ENCODE results near the gene GRN. TPM values are rescaled to one million over a fixed set of nuclear protein-coding genes. Genes with fewer than 3 reads are reported as not detected.

Gene GRN
- total and polyA plus RNA-seq, 2 donors (not counting 3 experiments of a cell fraction or from before 2014, with no cell fraction given) = 343 to 1,034 TPM

DNA sequence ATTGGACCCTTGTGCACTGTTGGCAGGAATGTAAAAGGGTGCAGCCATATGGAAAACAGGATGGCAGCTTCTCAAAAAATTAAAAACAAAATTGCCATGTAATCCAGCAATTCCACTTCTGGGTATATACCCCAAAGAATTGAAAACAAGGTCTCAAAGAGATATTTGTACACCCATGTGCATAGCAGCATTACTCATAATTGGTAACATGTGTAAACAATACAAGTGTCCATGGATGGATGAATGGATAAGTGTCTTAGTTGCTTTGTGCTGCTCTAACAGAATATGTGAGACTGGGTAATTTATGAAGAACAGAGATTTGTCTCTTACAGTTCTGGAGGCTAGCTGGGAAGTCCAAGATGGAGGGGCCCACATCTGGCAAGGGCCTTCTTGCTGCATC lies 40.5 kb upstream of the GRN start:
- H3K27me3 ChIP-seq (ENCODE audit: control insufficient read depth in 2 of 2, insufficient read depth in 2 of 2, low read length in 2 of 2) = peaks cover 14 to 19% of the 10 kb centered on the region in 2 experiments
- no peaks in the 10 kb centered on the region for H3K79me2 ChIP-seq (ENCODE audit: control insufficient read depth, insufficient read depth, low read length)
- no TSS peak for BruUV-seq (replicated peaks)
- H3K9me1 ChIP-seq (replicated peaks; ENCODE audit: control insufficient read depth, extremely low read depth, insufficient read depth, low read length) = no peaks in the 10 kb centered on the region
- dilution Hi-C loops (cut with MboI; ENCODE audit: extremely low pct_ligation_motif_present, low sequenced_read_pairs) (no loop called here), intact Hi-C loops (cut with micrococcal nuclease) (loop anchor here (5.0 kb wide), 1 partner anchor 82 kb away; no protein-coding TSS in a partner anchor)
- H3K4me3 ChIP-seq (replicated peaks in 1 of 3; ENCODE audit: insufficient read depth in 1 of 3, low read depth in 1 of 3, low read length in 3 of 3) = no peak overlapping the region
- TF ChIP-seq MAX (IDR thresholded peaks at IDR 0.05; ENCODE audit: insufficient read depth, insufficient read length) (no peak), POLR2AphosphoS5 (IDR thresholded peaks at IDR 0.05; ENCODE audit: insufficient read depth, low read depth, low read length) (no peak), MYC (IDR thresholded peaks at IDR 0.05; ENCODE audit: low read depth, low read length) (no peak), EZH2 (IDR thresholded peaks at IDR 0.05; ENCODE audit: borderline replicate concordance, low read depth, low read length, severe bottlenecking) (no peak), POLR2A (IDR thresholded peaks at IDR 0.05; ENCODE audit: low read depth, low read length) (no peak), GATA2 (IDR thresholded peaks at IDR 0.05; ENCODE audit: insufficient read depth, insufficient read length, low read depth, low read length) (no peak), FOS (IDR thresholded peaks at IDR 0.05; ENCODE audit: borderline replicate concordance, insufficient read depth, low read length) (no peak), JUN (IDR thresholded peaks at IDR 0.05; ENCODE audit: borderline replicate concordance, insufficient read depth, insufficient read length, low read depth) (no peak)
- TF ChIP-seq, protein P1, sequence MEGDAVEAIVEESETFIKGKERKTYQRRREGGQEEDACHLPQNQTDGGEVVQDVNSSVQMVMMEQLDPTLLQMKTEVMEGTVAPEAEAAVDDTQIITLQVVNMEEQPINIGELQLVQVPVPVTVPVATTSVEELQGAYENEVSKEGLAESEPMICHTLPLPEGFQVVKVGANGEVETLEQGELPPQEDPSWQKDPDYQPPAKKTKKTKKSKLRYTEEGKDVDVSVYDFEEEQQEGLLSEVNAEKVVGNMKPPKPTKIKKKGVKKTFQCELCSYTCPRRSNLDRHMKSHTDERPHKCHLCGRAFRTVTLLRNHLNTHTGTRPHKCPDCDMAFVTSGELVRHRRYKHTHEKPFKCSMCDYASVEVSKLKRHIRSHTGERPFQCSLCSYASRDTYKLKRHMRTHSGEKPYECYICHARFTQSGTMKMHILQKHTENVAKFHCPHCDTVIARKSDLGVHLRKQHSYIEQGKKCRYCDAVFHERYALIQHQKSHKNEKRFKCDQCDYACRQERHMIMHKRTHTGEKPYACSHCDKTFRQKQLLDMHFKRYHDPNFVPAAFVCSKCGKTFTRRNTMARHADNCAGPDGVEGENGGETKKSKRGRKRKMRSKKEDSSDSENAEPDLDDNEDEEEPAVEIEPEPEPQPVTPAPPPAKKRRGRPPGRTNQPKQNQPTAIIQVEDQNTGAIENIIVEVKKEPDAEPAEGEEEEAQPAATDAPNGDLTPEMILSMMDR (IDR thresholded peaks at IDR 0.05; ENCODE audit: extremely low read depth in 1 of 2, insufficient read depth in 1 of 2, low read depth in 1 of 2, low read length in 2 of 2) = no peak
- H3K9me3 ChIP-seq (replicated peaks; ENCODE audit: control insufficient read depth, insufficient read depth, low read length) = no peaks in the 10 kb centered on the region
- no peak overlapping the region for H3K9ac ChIP-seq (replicated peaks; ENCODE audit: extremely low read depth, insufficient read depth, low read length)
- H2AFZ ChIP-seq (ENCODE audit: low read depth, low read length) = no peak overlapping the region
- no peak for DNase-seq (ENCODE audit: low read depth, low spot score)
- H3K27ac ChIP-seq (ENCODE audit: insufficient read depth, low read depth, low read length) = no peak overlapping the region
- no peaks in the 10 kb centered on the region for H3K4me1 ChIP-seq (ENCODE audit: control insufficient read depth, extremely low read depth, insufficient read depth, low read length)
- H3K4me2 ChIP-seq (ENCODE audit: insufficient read depth, low read length) = no peak overlapping the region
- POLR2A ChIA-PET = no interaction called here
- H3K36me3 ChIP-seq (ENCODE audit: control insufficient read depth in 2 of 2, extremely low read depth in 1 of 2, insufficient read depth in 2 of 2, low read length in 2 of 2) = no peaks in the 10 kb centered on the region
- no peaks in the 10 kb centered on the region for H4K20me1 ChIP-seq (replicated peaks; ENCODE audit: control insufficient read depth, extremely low read depth, insufficient read depth, low read length)
- FAIRE-seq = no peak
- CTCF ChIA-PET = no interaction called here

Data from endothelial cell of umbilical vein (primary cell).